Mesothelial cell of epicardium (in vitro differentiated cells): ENCODE results near the gene FUT7. TPM values are rescaled to one million over a fixed set of nuclear protein-coding genes. Genes with fewer than 3 reads are reported as not detected.

Source experiments
- DNase-seq, 2 experiments: peaks; one replicate each; pipeline ENCODE4 v3.0.0; 2021; ENCODE audit warnings: low spot score in 2 of 2; ENCODE audit not compliant: unreplicated experiment in 2 of 2
- H3K27ac Mint-ChIP-seq: 2 replicates; pipeline ENCODE4 v1.8.0; 2021; ENCODE audit warnings: mixed read lengths
- H3K27me3 Mint-ChIP-seq: 2 replicates; pipeline ENCODE4 v1.8.0; 2021; ENCODE audit warnings: low read depth, mixed read lengths
- H3K36me3 Mint-ChIP-seq: 2 replicates; pipeline ENCODE4 v1.8.0; 2021; ENCODE audit warnings: mixed read lengths
- H3K4me1 Mint-ChIP-seq: 2 replicates; pipeline ENCODE4 v1.8.0; 2021; ENCODE audit warnings: mixed read lengths
- H3K4me3 Mint-ChIP-seq: 2 replicates; pipeline ENCODE4 v1.8.0; 2021; ENCODE audit warnings: mild to moderate bottlenecking, moderate library complexity, mixed read lengths
- H3K9me3 Mint-ChIP-seq: 2 replicates; pipeline ENCODE4 v1.8.0; 2021; ENCODE audit warnings: mixed read lengths
- CTCF ChIP-seq: fragments of 200-600 bp; sonication (generic); IDR thresholded peaks from one replicate; pipeline ENCODE4 v1.5.0; 2021; ENCODE audit warnings: antibody characterized with exemption; ENCODE audit not compliant: unreplicated experiment
- total RNA-seq: library from RNA; stranded (reverse); gene quantifications from 3 replicates; pipeline ENCODE4 v1.2.1, GENCODE V29; 2021

The FUT7 gene
- total RNA-seq, 1 donor from 2014 or later: 0.13 TPM

DNA sequence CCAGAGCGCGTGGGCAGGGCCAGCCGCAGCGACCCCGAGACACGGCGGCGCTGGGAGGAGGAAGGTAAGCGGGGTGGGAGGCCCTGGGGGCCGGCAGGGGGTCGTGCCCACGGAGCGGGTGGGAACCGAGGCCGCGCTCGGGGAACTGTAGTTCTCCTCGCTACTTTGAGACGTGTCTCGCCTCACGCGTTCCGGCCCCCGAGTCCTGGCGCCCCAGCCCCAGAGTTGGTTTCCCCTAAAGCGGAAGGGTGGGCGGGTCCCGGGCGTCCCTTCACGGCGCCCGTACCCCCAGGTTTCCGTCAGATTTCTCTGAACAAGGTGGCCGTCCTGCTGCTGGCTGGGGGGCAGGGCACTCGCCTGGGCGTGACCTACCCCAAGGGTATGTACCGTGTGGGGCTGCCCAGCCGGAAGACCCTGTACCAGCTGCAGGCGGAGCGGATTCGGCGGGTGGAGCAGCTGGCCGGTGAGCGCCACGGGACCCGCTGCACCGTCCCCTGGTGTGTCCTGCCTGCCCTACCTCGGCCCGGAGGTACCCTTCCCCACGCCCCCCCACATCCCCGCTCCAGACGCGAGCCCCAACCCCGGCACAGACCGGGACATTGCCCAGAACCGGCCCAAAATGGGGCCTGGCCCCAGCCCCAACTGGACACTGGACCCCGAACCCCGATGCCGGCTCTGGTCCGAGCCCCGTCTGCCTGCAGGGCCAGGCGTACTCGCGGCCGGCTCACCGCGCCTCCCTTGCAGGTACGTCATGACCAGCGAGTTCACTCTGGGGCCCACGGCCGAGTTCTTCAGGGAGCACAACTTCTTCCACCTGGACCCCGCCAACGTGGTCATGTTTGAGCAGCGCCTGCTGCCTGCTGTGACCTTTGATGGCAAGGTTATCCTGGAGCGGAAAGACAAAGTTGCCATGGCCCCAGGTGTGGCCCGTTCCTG, 46.1 kb upstream of the FUT7 start:
- Mint-ChIP-seq H3K36me3 (no peaks in the 10 kb centered on the region), H3K27me3 (peaks cover 69% of the 10 kb centered on the region), H3K27ac (no peak overlapping the region), H3K4me3 (peak overlapping the region; percentile 59), H3K9me3 (no peaks in the 10 kb centered on the region), H3K4me1 (peaks cover 4% of the 10 kb centered on the region)
- TF ChIP-seq CTCF: no peak
- DNase-seq: no peak

DNA sequence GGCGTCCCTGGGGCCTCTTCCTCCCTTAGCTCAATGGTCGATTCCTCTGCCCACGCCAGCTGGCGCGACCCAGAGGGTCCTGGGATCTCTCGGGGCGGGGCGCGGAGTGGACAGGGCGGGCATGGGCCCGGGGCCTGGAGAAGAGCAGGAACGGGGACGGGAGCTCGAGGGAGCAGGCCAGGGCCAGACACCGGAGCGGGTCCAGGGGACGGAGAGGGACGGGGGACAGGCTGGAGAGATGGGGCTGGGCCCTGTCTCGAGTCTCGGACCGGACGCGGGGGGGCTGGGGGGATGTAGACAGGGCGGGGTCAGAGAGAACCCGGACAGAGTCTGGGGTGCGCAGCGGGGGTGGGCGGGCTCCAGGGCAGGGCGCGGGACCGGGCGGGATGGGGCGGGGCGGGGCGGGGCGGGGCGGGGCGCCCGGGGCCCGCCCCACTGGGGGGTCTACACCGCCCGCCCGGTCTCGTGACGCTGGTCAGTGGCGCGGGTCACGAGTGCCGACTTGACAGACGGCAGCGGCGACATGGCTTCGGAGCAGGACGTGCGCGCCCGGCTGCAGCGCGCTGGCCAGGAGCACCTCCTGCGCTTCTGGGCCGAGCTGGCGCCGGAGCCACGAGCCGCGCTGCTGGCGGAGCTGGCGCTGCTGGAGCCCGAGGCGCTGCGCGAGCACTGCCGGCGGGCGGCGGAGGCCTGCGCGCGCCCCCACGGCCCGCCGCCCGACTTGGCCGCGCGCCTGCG, 45.3 kb upstream of the FUT7 start, which contains the start of gene UAP1L1:
Gene UAP1L1 (plus strand): TSS at position 508 of the 738 bp plus-strand sequence. CDS start 16 bp downstream, at position 524.
- Mint-ChIP-seq H3K27ac (no peak within 1 kb of the TSS), H3K4me1 (peaks cover 4% of the 10 kb centered on the region), H3K27me3 (peaks cover 69% of the 10 kb centered on the region), H3K4me3 (peak within 1 kb of the TSS; percentile 59), H3K36me3 (no peaks in the 10 kb centered on the region), H3K9me3 (no peaks in the 10 kb centered on the region)
- no peak for DNase-seq
- no peak for TF ChIP-seq CTCF

DNA sequence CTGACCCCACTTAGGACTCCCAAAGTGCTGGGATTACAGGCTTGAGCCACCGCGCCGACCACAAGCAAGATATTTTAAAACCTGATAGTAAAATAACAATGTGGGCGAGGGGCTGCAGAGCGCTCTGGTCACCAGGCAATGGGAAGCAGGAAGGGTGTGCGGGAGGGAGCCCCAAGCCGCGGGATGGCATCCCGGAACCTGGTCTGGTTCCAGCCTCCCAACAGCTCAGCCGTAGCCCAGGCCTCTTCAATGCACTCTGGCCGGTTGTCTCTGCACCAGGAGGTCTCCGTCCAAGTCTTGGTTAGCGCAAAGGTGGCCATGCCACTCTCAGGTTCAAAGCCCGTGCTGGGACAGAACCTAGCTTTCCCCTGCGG, 44.7 kb upstream of the FUT7 start:
- no peak overlapping the region for H3K27ac Mint-ChIP-seq
- peaks cover 64% of the 10 kb centered on the region for H3K27me3 Mint-ChIP-seq
- H3K36me3 Mint-ChIP-seq: no peaks in the 10 kb centered on the region
- no peaks in the 10 kb centered on the region for H3K9me3 Mint-ChIP-seq
- peaks cover 4% of the 10 kb centered on the region for H3K4me1 Mint-ChIP-seq
- H3K4me3 Mint-ChIP-seq: peak overlapping the region; percentile 53
- no peak for TF ChIP-seq CTCF
- no peak for DNase-seq

- Mint-ChIP-seq H3K9me3 (no peaks in the 10 kb centered on the region), H3K36me3 (no peaks in the 10 kb centered on the region), H3K4me1 (peaks cover 14% of the 10 kb centered on the region), H3K4me3 (no peak overlapping the region), H3K27ac (no peak overlapping the region), H3K27me3 (peaks cover 58% of the 10 kb centered on the region)
- no peak for TF ChIP-seq CTCF
- DNase-seq: no peak
Measured at GRCh38 chr9:137075275-137075775, 43.4 kb upstream of the FUT7 start.

DNA sequence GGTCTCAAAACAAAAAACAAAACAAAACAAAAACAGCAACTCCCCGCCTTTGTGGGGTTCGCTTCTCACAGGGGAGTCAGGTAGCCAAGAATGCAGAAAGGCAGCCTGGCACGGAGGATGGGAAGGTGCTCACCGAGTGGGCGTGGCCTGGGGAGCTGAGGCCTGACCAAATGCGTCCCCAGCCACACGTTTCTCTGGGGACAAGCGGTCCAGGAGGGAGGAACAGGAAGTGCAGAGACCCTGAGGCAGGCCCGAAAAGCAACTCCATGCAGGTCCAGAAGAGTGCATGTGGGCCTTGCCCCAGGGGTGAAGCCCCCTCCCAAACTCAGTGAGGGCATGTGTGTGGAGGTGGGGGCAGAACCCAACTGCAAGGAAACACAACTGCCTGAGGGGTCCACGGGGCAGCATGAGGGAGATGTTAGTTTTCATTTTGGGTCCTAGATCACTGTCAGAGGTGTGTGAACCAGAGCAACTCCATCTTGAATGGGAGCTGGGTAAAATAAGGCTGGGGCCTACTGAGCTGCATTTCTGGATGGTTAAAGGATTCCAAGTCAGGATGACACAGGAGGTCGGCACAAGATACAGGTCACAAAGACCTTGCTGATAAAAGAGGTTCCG, 42.9 kb upstream of the FUT7 start:
- peaks cover 53% of the 10 kb centered on the region for H3K27me3 Mint-ChIP-seq
- no peak for TF ChIP-seq CTCF
- H3K27ac Mint-ChIP-seq: no peak overlapping the region

More for the DNA sequence above, 42.9 kb upstream of the FUT7 start:
- Mint-ChIP-seq H3K4me1 (peaks cover 14% of the 10 kb centered on the region), H3K36me3 (no peaks in the 10 kb centered on the region), H3K9me3 (no peaks in the 10 kb centered on the region), H3K4me3 (no peak overlapping the region)
- DNase-seq: no peak
